Body of pancreas (tissue), 4 donors: Measurements from ENCODE around the gene APOB.

ENCODE experiments used
- POLR2A ChIP-seq, 3 donors: fragments of 450-650 bp; IDR thresholded peaks; one replicate each; pipeline ENCODE4 v1.6.1; 2016; ENCODE audit warnings: antibody characterized with exemption in 3 of 3, mild to moderate bottlenecking in 2 of 3
- TF ChIP-seq, protein P1 (sequence below), 7 experiments: fragments of 450-650 bp in 4 of 7; fragments of 200-600 bp in 3 of 7; sonication (generic) in 3 of 7; IDR thresholded peaks; one replicate each; pipeline ENCODE4 v1.5.1; 2016 to 2019; ENCODE audit warnings: antibody characterized with exemption in 7 of 7

GRCh38 chr2:21044694-21045371 lies 960 bp upstream of the APOB start:
- TF ChIP-seq, protein P1, sequence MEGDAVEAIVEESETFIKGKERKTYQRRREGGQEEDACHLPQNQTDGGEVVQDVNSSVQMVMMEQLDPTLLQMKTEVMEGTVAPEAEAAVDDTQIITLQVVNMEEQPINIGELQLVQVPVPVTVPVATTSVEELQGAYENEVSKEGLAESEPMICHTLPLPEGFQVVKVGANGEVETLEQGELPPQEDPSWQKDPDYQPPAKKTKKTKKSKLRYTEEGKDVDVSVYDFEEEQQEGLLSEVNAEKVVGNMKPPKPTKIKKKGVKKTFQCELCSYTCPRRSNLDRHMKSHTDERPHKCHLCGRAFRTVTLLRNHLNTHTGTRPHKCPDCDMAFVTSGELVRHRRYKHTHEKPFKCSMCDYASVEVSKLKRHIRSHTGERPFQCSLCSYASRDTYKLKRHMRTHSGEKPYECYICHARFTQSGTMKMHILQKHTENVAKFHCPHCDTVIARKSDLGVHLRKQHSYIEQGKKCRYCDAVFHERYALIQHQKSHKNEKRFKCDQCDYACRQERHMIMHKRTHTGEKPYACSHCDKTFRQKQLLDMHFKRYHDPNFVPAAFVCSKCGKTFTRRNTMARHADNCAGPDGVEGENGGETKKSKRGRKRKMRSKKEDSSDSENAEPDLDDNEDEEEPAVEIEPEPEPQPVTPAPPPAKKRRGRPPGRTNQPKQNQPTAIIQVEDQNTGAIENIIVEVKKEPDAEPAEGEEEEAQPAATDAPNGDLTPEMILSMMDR (IDR thresholded peaks at IDR 0.05) = no peak
- no peak for TF ChIP-seq POLR2A (IDR thresholded peaks at IDR 0.05)
